ENCODE data around the gene ADTRP. TPM values are rescaled to one million over a fixed set of nuclear protein-coding genes. Genes with fewer than 3 reads are reported as not detected.

The ADTRP gene, protein sequence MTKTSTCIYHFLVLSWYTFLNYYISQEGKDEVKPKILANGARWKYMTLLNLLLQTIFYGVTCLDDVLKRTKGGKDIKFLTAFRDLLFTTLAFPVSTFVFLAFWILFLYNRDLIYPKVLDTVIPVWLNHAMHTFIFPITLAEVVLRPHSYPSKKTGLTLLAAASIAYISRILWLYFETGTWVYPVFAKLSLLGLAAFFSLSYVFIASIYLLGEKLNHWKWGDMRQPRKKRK
- polyA plus RNA-seq (ENCODE audit: insufficient read length), result 1.2 TPM
- long read RNA-seq, donor 1, partial matches to known transcripts, result 0 of 1 reads
- long read RNA-seq, donor 1, other reads (novel, unspliced or antisense), result 0 of 1 reads
- long read RNA-seq, donor 2, result 0 reads
- long read RNA-seq, donor 3, result 0 reads
- long read RNA-seq, donor 4, result 0 reads
- long read RNA-seq, donor 5, result 0 reads
- long read RNA-seq, donor 6, result 0 reads
- long read RNA-seq, donor 7, partial matches to known transcripts, result 0 of 1 reads
- long read RNA-seq, donor 7, other reads (novel, unspliced or antisense), result 0 of 1 reads
- long read RNA-seq, donor 8, result 0 reads

DNA sequence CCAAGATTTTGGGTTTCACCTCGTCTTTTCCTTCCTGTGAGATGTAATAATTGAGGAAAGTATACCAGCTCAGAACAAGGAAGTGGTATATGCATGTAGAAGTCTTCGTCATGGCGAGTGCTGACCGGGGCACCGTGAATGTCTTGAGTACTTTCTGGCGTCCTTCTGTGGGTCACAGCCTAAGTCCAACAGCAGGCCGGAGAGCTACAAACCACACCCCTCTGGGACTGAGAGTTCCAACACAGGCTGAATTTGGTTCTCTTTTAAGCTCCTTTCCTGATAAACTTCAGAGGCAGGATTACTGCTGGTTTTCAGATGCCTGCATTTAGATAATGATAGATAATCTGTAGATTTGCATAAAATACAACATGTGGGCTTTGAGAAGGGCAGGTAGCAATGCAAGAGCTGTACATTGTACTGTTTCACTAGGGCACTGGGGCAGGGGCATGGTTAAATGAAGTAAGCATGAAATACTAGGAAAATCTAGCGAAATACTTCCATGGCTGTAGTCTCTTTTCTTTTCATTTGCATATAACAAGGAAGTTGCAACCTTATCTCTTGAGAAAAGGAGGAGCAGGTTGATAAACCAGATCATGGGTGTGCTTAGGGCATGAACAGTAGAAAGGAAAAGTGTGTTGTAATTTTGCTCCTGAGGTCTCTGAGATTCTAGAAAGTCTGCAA is at the start of gene ADTRP:
Gene ADTRP (minus strand): TSS at position 156 of the 681 bp plus-strand sequence. CDS start 44 bp downstream, at position 112.
- DNase-seq, result no peak

DNA sequence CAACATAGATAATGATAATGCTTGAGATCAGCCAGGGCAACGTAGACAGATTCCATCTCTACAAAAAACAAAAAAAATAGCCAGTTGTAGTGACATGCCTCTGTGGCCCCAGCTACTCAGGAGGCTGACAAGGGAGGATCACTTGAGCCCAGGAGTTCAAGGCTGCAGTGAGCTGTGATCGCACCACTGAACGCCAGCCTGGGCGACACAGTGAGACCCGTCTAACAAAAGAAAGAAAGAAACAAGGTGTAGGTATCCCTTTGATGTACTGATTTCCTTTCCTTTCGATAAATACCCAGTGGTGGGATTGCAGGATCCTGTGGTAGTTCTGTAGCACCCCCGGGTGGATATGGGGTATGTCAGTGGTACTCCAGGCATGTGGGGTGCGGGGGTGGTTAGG is 48.2 kb upstream of the ADTRP start:
- no peak for DNase-seq

DNA sequence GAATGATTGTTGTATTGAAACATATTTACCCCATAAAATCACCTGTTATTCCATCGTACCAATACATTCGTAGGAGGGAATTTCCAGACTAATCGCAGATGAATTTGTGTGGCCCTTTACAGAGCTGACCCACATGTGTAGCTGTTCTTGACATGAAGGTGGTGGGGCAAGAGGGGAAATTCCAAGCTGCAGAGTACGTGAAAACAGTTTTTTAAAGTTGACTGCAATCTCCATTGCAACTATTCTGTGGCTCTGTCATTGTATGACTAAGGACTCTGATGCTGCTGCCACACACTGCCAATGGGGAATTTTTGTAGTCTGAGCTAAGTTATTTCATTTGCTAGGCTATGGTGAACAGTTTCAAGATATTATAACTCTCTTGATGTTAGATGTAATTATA is 46.4 kb upstream of the ADTRP start:
- no peak for DNase-seq

DNA sequence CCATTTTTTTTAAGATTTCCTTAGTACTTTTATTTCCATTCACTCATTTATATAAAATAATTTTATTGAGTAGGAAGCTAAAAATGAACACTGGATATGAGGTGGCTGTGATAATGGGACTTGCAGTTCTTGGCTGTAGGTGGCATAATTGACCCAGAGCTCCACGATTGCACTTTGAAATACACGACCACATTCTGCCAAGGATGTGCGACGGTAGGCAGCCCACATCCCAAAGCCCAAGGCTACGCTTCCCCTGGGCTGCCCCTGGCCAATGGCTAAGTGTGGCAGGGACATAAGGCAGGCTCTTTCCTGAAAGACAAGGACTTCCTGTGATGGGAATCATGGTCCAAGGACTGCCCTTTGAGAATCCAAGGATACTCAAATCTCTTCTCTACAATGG is 43.7 kb upstream of the ADTRP start:
- DNase-seq, result no peak

DNA sequence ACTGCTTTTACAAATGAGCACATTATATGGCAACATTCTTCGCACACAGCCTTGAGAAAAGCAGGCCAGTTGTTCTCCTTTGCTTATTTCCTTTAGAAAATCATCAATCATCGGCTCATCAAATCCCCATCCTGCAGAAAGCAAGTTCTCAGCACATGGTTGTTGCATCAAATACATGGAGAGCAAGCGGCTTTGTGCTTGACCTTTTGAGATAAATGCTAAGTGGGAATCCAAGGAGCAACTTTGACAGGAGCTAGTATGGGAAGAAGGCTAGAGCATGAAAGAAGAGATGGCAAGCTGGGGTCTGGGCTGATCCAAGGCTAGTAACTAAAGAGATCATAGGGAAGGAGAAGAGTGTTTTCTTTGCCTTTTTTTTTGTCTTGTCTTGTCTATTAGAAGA is 43.2 kb upstream of the ADTRP start:
- DNase-seq, result no peak

DNA sequence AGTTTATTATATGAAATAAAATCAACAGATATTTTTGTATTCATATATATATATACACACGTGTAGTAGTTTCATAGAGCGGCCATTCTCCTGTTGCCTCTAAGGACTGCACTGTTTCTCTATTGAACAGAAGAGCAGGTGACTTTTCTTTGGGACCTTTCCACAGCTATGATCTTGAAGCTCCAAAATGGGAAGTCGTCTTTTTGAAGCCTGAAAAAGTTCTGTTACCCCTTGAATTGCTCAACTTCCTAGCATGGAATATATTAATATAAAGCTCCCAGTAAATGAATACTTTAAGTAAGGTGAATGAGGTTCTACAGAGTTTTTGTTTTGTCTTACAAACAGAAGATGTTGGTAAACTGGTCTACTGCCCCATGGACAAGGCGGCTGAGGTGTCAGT is 42.2 kb upstream of the ADTRP start:
- DNase-seq, result no peak

DNA sequence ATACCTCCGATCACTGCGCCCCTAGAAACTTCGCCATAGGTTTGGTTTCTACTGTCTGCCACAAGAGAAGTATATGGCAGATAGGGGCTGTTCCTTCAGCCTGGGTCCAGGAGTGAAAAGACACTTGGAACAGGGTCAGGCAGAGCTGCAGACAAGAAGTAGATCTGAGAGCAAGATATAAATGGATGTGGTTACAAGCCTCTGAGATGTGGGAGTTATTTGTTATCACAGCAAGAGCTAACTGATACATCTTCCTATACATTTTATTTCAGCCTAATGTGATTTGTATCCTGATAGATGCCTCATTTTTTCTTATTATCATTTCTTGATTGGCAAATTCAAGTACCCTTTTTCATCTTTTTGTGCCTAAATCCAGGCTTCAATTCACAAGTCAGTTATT is 40.9 kb upstream of the ADTRP start:
- no peak for DNase-seq

DNA sequence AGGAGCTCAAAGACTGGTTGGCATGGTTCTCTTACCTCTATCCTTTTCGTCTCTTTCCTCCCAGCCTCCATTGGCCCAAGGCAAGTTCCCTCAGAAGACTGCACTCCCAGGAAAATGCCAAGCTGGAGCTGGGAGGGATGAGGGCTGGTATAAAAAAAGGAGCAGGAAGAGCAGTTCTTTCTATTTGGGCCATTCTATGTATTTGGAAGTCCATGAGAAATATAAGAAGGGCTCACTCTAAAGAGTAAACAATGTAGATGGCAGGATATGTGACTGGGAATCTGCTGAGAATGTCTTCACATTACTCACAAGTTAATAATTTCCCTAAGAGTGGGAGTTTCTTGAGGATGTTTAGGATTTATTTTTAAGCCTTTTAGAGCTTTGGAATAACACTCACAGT is 36.6 kb upstream of the ADTRP start:
- DNase-seq, result no peak

DNA sequence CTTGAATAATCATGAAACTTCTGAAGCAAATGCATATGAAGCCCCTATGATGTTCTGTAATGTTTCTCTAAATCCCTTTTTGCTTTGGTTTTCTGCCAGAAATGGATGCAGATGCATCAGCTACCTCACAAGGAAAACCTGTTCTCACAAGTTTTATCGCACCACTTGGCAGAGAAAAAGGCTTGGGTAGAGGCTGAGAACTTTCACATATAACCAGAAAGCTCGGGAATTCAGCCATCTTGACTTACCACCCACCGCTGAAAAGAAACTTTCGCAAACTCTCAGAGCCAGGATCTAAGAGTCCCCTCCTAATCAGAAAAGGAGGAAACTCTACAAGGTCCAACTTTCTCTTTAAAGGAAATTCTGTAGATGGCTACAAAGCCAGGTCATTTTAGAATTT is 36.2 kb upstream of the ADTRP start:
- DNase-seq, result no peak

DNA sequence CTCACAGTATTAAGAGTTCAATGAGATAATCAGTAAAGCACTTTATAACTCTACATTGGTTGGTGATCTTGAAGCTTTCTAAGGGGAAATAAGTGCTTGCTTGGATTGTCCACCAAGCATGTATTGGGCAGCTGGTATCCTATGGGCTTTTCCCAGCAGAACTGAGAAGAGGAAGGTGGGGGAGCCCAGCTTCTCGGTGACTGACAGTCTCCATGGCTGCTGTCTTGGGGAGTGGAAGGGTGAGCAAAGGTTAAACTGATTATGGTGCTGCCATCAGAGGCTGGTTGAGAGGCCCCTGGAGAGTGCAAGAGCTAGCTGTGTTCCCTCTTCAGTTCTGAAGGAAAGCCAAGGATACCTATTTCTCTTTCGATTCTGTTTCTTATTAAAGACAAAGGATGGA is 35.5 kb upstream of the ADTRP start:
- DNase-seq, result no peak

DNA sequence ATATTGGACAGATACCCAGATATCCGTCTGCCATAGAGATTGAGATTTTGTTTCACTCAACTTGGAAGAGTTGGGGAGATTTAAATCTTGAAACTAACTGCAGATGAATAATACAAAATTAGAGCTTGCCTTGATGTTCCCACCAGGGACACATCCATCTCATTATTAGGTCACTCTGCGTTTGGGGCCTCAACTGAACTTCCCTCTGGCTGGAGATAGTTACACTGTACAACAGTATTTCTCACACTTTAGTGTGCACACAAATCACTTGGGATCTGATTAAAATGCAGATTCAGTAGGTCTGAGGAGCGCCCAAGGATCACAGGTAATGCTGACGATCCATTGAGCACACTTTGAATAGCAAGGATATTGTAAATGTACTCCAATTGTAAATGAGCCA is 35.0 kb upstream of the ADTRP start:
- DNase-seq, result no peak

DNA sequence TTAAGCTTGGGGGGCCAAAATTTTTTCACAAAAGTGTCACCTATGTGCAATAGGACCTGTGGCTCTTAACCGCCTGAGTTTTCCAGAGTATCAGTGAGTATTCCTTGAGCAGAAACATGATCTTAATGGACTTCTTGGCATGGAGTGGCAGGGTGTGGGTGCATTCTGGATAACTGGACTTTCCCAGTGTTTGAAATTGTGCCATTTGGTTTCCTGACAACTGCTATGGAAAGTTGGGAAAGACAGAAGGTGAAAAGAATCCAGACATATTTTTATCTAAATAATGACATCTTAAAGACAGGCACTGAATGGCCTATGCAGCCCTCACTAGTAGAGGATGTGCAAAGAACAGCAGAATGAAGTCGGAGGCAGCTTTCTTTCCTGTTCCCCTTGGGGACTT is 34.3 kb upstream of the ADTRP start:
- no peak for DNase-seq

DNA sequence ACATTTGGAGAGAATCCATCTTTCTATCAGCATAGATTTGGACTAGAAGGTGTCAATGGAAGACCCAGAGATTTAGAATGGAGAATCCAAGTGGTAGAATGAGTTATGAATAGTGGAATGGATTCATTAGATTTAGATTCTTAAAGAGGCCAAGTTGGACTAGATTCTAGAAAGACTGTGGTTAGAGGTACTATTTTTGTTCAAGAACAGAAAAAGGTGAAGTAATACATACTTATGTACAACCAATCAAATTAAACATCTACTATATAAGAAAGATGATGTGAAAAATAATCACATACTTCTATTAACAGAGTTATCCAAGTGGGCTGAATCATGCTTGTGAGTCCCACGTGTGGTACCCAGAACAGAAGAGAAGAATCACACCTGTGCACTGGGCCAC is 33.8 kb upstream of the ADTRP start:
- DNase-seq, result no peak

DNA sequence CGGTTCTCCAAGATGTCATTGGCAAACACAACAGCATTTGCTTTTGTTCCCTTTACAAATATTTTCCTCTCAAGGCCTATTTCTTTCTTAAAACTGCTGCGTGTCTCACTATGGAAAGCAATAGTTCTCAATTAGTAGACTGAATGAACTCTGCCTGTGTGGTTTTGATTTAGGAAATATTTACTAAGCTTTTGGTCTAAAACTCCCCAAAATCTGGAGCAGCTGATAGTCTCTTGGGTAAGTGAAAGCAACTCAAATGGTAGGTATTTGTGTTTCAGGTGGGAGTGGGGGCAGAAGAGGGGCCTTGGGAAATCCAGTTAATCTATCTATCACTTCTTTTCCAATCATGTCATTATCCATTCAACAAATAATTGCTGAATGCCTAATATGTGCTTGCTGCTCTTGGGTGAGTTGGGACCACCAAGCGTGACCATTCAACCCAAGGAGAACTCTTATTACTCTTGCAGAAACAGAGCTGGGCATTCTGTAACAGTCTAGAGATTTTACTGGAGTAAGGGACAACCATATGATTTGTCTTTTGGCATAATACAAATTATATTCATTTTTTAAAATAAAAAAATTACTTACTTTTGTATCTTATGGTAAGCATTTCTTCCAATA is 33.2 kb upstream of the ADTRP start:
- DNase-seq, result no peak

DNA sequence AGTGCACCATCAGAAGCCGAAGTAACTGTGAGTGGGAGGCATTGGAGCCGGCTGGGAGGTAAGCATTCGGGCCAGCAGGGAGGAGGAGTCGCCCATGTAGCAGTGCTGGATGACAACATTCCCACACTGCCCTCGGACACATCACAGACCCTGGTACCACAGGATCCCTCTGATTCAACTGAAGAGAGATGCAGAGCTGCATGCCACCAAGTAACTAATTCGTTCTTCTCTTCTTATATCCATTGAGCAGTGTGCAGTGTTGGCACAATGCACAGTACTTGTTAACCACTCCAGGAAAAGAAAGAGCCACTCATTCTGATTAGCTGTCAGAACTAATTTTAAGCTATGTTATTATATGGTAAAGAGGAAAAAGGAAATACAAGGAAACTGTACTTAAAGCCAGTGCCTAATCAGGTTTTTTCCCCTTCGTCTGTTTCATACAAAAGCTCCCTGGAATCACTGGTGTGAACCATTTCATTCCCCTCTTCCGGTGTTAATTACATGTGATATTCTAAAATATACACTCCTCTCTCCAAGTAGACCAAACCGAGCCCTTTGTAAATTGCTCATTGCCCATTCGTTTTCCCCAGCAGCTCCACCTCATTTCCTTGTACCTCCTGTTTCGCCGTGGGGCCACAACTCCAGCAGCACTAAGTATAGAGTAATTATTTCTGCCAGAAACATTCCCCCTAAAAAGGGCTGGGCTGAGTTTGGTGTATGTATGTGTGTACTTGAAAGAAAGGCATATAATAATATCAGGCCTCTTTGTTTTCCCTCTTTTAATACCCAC is 32.4 kb upstream of the ADTRP start:
- DNase-seq, result no peak

DNA sequence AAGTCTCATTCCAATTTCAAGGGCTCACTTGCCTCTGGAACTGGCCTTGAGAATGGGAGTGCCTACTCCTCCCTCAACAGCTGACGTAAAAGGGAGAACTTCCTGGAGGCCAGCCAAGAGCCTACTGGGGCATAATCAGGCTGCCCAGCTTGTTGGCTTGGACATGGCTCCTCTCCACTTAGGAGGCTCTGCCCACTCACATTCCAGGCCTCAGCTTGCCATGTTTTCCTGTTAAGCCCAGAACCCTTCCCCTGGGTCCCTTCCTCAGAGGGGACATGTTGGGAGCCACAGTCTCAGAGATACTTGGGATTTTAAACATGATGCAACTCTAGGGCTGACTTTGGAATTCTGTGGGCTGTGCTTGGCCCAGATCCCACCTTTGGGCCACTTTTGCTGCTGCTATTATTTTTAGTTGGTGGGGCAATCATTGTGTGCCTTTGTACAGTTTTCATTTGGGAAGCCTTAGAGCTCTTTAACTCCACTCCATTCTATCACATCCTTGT is 31.5 kb upstream of the ADTRP start:
- DNase-seq, result no peak

DNA sequence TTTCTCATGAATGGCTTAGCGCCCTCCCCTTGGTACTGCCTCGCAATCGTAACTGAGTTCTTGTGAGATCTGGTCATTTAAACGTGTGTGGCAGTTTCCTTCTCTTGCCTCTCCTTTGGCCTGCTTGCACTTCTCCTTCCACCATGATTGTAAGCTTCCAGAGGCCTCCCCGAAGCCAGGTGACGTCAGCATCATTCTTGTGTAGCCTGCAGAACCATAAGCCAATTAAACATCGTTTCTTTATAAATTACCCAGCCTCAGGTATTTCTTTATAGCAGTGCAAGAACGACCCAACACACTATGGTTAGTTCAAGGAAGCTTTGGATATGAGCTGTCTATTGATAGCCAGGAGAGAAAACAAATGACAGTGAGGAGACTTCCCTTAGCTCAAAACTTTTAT is 29.5 kb upstream of the ADTRP start:
- no peak for DNase-seq

DNA sequence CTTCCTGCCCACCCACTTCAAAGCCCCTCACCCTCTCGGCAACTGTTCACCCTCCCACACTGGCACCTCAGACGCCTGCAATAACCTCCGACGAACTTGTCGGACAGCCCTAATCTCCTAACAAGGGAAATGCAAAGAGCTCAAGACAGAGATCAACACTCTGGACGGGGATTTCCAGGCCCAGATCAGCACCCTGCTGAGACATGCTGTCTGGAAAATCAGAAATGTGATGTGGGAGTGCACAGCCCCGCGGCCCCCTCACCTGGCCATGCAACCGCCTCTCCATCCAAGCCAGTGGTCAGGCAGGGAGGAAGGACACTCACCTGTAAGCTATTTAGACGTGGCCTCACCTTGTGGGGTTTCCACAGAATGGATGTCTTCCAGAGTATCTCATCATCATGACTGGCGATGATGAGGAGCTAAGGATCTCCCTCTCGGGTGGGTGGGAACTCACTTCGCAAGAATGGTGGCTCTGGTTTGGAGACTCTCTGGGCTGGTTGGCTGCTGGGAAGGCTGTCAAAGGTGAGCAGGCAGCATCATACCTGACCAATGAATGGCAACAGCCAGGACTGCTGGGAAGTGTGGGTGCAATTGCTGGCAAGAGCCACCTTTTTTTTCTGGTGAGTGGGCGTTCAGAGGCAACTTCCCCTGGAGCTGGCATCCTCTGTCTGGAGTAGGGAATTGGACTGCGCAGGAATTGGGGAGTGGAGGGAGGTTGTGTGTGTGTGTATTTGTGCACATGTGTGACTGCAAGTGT is 28.1 kb upstream of the ADTRP start:
- DNase-seq, result no peak

DNA sequence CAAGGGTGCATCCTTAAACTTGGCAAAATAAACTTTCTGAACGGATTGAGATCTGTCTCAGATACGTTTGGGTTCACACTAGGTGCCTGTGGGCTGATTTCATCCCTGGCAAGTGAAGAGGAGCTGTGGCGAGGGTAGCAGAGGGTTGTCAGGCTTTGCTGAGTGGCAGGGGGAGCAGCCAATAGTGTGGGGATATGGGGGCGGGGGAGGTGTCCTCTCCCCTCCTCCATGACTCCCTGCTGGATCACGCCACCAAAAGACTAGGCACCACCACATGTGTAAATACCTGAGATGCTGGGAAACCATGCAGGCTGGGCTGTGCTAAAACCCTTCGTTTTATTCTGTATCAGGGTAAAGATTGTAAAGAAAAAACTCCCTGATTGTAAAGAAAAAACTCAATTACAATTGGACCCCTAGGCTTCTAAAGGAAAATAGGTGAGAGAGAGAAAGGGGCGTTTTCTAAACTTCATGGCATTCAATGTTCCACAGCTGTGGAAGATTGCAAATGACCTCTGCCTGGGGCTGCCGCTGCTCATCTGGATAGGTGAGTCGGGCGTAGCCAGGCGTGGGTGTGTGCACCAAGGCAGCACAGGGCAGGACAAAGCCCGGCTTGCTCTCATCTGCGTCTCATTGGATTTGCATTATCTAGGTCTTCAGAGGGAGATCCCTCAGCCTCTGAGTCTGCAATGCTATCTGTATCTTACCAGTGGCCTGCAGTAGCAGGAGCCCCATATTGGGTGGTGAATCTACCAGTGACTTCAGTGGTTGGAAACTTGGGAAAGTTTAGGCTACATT is 26.9 kb upstream of the ADTRP start:
- no peak for DNase-seq

DNA sequence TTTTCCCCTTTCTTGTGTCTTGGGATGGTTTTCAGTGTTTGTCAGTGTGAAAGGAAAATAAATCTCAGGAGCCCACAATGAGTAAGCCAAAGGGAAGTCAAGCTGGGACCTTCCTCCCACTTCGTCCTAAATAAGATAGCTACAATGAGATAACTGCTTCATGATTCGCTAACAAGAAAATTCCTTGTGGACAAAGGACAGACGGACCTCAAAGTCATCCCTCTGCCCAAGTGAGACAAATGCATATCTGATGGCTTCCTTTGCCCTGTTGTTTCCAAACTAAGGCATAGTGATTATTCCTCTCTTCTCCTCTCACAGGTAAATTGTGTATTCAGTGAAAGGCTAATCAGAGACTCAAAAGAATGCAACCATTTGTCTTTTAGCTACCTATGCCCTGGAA is 26.1 kb upstream of the ADTRP start:
- no peak for DNase-seq

All from left kidney (tissue), 8 donors.